ENCODE measurements around the gene C1R.

C1R gene

DNA sequence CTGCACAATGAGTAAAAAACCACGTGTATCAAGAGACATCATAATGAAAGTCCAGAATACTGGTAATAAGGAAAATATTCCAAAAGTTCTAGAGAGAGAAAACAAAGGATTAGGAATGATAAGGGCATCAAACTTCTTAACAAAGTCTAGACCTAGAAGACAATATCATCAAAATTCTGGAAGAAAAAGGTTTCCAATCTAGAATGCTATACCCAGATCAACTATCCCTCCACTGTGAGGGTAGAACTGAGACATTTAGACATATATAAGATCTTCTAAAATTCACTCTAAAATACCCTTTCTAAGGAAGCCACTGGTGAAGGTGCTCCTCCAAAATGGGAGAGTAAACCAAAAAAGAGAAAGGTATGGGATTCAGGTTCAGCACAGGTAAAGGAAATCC lies 13.8 kb upstream of the C1R start:
- DNase-seq (ENCODE audit: low read depth) = no peak
- TF ChIP-seq, protein P1, sequence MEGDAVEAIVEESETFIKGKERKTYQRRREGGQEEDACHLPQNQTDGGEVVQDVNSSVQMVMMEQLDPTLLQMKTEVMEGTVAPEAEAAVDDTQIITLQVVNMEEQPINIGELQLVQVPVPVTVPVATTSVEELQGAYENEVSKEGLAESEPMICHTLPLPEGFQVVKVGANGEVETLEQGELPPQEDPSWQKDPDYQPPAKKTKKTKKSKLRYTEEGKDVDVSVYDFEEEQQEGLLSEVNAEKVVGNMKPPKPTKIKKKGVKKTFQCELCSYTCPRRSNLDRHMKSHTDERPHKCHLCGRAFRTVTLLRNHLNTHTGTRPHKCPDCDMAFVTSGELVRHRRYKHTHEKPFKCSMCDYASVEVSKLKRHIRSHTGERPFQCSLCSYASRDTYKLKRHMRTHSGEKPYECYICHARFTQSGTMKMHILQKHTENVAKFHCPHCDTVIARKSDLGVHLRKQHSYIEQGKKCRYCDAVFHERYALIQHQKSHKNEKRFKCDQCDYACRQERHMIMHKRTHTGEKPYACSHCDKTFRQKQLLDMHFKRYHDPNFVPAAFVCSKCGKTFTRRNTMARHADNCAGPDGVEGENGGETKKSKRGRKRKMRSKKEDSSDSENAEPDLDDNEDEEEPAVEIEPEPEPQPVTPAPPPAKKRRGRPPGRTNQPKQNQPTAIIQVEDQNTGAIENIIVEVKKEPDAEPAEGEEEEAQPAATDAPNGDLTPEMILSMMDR (IDR thresholded peaks at IDR 0.05; ENCODE audit: control insufficient read depth, extremely low read depth, insufficient read depth) = no peak
- H3K4me3 ChIP-seq (ENCODE audit: low read depth, low read length) = no peak overlapping the region

DNA sequence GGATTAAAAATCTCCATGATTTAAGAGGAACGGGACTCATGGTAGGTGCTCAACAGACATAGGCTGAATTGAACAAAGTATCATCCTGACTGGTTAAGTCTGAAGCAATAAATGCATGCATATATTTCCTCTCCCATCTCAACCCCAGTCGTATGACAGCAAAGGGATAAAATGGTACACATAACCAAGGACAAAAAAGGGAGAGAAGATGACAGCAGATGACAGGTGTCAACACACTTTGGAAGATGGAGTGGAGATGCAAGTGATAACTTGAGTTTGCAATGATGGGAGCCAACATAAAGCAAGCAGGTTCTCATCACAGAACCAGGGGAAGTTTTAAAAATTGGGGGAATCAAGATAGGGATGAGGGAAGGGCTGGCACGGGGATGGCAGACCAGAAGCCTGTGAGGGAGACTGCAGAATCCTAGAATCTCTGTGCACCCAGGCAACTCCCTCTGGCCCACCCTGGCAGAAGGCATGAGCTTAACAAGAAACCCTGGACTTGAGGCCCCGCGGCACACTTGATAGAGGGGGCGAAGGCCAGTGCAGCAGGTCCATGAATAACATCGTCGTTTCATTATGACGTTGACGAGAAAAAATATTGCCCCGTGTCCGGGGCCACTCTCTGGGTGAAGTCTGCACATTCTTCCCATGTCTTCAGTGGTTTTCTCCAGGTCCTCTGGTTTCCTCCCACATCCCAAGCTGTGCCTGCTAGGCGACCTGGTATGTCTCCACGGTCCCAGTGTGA lies 11.8 kb upstream of the C1R start:
- TF ChIP-seq, protein P1 (IDR thresholded peaks at IDR 0.05; ENCODE audit: control insufficient read depth, extremely low read depth, insufficient read depth) = no peak
- no peak overlapping the region for H3K4me3 ChIP-seq (ENCODE audit: low read depth, low read length)
- no peak for DNase-seq (ENCODE audit: low read depth)

DNA sequence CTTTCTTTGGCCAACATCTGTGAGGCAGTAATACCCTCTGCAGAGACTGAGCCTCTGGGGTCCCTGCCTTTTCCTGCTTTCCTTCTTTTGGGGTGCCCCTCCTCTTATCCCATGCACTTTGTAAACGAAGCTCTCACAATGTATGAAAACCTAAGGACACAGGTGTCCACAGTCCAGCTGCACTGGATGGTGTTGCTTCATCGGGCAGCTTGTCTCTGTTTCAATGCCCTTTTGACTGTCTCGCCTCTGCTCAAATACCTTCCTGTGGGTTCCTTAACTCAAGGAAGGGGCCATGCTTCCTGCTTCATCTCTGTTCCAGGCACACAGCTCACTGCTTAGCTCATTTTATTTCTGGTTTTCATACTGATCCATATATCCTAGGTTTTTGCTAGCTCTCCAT lies 10.3 kb upstream of the C1R start:
- DNase-seq (ENCODE audit: low read depth) = no peak
- H3K4me3 ChIP-seq (ENCODE audit: low read depth, low read length) = no peak overlapping the region
- TF ChIP-seq, protein P1 (IDR thresholded peaks at IDR 0.05; ENCODE audit: control insufficient read depth, extremely low read depth, insufficient read depth) = no peak

DNA sequence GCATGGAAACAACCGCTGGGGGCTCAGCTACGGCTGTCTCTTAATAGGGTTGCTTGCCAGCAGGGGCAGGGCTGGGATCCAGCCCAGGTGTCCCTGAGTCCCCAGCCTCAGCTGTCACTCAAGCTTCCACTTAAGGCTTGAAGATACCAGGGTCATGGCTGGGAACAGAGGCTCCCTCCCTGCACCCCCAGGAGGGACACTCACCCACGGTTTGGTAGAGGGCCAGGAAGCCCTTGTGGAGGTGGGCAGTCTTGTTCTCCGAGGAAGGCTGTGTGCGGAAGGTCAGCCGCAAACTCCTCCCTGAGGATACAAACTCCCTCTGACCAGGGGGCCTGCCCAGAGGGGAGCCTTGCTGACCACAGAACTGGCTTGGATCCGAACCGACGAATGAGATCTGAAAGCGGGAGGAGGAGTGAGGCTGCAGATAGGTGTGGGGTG lies 9.5 kb upstream of the C1R start:
- TF ChIP-seq, protein P1 (IDR thresholded peaks at IDR 0.05; ENCODE audit: control insufficient read depth, extremely low read depth, insufficient read depth) = no peak
- no peak for DNase-seq (ENCODE audit: low read depth)
- H3K4me3 ChIP-seq (ENCODE audit: low read depth, low read length) = no peak overlapping the region

DNA sequence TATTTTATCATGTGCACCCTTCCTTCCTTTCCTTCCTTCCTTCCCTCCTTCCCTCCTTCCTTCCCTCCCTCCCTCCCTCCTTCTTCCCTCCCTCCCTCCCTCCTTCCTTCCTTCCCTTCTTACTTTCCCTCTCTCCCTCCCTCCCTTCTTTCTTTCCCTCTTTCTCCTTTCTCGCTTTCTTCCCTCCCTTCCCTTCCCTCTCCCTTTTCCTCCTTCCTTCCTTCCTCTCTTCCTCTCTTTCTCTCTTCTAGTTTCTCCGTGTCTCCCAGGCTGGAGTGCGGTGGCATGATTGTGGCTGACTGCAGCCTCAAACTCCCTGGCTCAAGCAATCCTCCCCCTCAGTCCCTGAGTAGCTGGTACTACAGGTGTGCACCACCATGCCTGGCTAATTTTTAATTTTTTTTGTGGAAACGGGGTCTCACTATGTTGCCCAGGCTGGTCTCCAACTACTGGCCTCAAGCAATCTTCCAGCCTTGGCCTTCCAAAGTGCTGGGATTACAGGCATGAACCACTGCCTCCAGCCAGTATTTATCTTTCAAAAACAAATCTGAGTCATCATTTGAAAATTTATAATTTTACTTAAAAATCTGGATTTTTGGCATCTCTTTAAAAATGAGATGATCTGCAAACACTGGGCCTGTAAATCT lies 8.9 kb upstream of the C1R start:
- DNase-seq (ENCODE audit: low read depth) = no peak
- TF ChIP-seq, protein P1 (IDR thresholded peaks at IDR 0.05; ENCODE audit: control insufficient read depth, extremely low read depth, insufficient read depth) = no peak
- H3K4me3 ChIP-seq (ENCODE audit: low read depth, low read length) = no peak overlapping the region

DNA sequence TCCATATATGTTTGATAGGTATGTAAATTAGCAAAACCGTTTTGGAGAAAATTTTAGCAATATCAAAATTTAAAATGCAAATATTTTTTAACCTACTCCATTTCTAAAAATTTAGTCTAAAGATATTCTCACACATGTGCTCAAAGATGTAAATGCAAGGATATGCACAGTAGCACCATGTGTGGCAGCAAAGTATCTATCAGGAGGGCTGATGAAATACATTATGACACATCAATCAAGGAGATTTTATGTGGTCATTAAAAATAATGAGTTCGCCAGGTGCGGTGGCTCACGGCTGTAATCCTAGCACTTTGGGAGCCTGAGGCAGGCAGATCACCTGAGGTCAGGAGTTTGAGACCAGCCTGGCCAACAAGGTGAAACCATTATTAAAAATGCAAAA lies 8.0 kb upstream of the C1R start:
- TF ChIP-seq, protein P1 (IDR thresholded peaks at IDR 0.05; ENCODE audit: control insufficient read depth, extremely low read depth, insufficient read depth) = no peak
- no peak for DNase-seq (ENCODE audit: low read depth)
- no peak overlapping the region for H3K4me3 ChIP-seq (ENCODE audit: low read depth, low read length)

All from LNCaP clone FGC (cell line).